8988T (cell line): ENCODE measurements around the gene KLLN.
"Not testable (repeated sequence)": the region's sequence is repeated elsewhere in the genome, so short reads cannot be mapped to it uniquely, and the experiment has no call there.

Experiments
- DNase-seq: peaks from one replicate; pipeline ENCODE4 v3.0.0; 2011

Gene KLLN

DNA sequence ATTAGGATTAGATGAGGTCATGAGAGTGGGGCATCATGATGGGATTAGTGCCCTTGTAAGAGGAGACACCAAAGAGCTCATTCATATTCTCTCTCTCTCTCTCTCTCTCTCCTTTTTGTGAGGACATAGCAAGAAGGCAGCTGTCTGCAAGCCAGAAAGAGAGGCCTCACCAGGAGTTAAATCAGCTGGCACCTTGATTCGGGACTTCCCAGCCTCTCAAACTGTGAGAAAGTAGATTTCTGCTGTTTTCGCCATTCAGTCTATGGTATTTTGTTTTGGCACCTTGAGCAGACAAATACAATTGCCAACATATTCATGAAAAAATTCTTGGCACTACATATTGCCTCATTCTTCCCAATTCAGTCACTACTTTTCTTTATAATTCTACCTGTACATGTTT is 24.7 kb downstream of the KLLN start:
- DNase-seq: no peak

DNA sequence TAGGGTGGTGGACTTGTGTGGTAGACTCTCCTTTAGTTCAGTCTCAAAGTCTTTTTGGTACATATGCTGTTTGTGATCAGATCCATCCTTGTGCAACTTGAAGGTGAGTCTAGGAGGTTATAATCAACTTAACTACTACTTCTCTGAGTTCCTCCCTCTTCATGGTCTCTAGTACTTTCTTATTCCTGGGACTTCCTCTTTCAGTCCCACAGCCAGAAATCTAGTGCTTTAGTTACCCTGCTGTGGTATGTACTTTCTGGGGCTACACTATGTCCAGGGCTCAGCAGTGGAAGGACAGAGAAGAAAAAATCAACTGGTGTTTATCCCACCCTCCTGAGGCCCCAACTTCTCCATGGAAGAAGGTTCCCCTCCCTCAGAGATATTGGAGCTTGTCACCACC is 25.9 kb downstream of the KLLN start:
- DNase-seq: no peak

DNA sequence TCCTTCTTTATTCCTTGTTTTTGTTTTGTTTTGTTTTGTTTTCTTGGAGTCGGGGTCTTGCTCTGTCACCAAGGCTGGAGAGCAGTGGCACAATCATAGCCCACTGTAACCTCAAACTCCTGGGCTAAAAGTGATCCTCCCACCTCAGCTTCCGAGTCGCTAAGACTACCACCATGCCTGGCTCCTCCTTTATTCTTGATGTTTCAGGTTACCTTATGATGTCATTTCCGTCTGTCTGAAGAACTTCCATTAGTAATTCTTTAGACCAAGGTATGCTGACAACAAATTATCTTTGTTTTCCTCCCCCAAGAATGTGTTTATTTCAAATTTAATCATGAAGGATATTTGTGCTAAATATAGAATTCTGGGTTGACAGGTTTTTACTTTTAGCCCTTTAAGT is 27.2 kb downstream of the KLLN start:
- DNase-seq: no peak

DNA sequence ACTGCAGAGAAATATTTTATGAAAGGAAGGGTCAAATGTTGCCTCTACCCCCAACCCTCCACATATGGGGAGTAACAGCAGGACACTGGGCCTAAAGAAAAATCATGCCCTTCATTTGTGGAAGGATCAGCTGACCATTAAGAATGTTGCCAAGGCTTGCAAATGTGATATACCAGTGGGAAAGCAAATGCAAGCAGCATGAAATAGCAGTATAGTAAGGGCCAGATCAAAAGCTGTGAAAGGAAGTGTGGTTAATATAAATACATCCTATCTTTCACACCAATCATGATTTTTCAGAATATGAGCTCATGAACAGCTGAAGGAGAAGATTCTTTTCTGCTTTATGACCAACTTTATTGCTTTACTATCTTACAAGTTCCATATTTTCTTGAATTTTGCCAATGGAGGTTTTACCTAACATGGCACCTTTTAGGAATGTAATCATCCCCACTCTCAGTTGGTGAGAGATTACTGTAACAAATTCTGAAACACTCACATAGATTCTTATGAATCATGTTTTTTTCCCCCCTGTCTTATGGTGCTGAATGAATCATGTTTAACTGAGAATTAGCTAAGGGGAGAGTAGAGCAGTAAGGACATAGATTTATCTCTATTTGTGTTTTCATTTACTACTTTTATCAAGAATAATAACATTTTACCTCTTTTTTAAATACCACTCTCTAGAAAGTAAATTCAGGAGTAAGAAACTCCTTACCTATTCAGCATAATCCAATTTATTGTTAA is 33.2 kb downstream of the KLLN start:
- DNase-seq: no peak

DNA sequence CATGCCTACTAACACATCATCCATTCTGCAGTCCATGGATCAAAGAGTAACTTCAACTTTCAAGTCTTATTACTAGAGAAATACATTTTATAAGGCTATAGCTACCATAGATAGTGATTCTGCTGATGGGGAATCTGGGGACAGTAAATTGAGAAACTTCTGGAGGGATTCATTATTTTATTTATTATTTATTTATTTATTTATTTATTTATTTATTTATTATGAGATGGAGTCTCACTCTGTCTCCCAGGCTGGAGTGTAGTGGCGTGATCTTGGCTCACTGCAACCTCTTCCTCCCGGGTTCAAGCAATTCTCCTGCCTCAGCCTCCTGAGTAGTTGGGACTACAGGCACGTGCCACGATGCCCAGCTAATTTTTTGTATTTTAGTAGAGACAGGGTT is 34.3 kb downstream of the KLLN start:
- DNase-seq: not testable (repeated sequence)

DNA sequence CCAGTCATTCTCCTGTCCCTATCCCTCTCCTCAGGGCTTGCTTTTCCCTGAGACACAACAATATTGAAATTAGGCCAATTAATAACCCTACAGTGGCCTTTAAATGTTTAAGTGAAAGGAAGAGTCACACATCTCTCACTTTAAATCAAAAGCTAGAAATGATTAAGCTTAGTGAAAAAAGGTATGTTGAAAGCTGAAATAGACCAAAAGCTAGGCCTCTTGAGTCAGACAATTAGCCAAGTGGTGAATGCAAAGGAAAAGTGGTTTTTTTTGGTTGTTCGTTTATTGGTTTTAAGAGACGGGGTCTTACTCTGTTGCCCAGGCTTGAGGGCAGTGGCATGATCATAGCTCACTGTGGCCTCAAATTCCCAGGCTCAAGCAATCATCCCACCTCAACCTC is 35.7 kb downstream of the KLLN start:
- no peak for DNase-seq

DNA sequence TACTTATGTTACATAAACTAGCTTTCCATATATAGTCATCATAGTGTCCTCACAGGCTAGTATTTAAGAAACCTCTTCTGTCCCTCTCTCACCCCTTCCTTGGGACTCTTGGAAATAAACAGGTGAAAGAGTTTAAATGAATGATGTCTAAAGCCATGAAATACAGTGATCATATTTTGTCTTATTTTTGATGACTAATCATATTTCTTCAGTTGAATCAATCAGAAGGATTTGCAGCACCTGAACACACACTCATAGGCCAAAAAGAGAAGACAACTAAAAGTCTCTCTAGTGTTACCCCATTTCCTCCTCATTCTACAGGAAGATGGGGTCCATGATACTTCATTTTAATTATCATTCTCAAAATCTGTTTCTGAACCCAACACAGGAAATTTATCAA is 36.7 kb downstream of the KLLN start:
- no peak for DNase-seq

DNA sequence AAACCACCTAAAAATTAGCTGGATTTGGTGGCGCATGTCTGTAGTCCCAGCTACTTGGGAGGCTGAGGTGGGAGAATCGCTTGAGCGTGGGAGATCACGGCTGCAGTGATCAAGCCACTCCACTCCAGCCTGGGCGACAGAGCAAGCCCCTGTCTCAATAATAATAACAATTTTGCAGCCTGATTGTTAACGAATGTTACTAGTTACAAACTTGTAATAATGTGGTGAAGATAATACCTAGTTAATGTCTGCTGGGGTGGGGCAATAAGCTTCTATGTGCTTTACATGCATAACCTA is 44.1 kb downstream of the KLLN start:
- no peak for DNase-seq

DNA sequence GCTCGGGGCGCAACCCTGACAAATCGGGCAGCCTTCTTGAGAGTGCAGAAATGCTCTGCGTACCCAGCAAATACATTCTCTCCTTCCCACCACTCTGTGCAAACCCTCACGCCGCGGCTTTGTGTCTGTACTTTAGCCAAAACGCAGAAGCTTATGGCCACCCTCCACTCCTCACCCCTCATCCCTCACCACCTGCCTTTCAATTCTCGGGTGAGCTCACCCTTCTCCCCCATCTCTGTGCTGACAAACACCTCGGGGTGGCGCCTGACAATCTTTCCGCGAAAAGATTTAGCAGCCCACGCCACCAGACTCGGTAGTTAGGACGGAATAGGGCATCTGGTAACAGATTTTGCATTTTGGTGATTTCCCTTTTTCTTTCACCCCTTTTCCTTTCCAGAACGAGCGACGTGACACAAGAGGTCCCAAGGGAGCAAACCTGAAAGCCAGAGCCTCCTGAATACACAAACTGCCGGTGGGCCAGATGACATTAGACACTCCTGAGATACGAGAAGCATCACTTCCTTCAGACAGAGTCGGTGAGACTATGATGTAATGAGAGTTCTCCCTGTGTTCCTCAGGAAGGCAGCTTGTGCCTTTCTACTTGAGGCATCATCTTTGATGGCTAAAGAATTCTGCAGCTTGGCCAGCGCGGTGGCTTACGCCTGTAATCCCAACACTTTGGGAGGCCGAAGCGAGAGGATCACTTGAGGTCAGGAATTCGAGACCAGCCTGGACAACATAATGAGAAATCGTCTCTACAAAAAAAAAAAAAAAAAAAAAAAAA is 44.6 kb downstream of the KLLN start:
- no peak for DNase-seq

DNA sequence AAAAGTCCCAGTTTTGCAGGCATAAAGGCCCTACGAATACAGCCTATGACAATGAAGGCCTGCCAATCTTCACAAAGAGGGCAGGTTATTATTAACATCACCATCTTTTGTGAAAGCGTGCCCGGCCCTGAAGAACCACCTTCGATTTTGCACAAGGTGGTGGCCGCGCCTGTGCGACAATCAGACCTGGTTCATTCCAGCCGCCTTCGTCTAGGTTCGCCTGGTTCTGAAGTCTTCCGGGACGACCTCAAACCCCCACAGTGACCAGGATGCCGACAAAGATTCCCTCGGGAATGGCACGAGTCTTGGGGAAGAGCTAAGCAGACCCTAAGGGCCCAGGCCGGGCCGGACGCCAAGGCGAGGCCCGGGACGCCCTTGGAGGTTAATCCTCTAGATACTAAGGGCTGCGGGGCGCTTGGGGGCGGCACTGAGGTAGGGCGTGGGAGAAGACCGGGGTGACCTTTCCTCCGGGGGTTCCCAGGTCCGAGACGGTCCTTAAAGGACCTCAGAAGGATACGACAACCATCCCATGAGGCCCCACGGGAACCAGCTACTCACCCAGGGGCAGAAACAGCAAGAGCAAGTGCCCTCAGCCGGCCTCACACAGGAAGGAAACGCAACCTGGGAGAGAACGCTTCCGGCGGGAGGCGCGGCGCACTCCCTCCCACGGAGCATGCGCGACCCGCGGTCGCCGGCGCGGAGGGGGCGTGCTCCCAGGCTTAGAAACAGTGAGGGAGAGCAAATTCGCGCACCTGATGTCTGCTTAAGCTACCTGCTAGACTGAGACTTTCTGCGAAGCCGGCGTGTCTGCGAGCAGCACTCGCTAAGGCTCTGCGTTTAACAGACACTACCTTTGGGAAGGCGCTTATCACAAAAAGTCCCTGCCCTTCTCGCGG is 45.5 kb downstream of the KLLN start, which contains the start of gene ATAD1:
Gene ATAD1 (minus strand): TSS at position 618 of the 896 bp plus-strand sequence. CDS start 3,627 bp downstream, outside the sequence.
- DNase-seq: peak; percentile 38

DNA sequence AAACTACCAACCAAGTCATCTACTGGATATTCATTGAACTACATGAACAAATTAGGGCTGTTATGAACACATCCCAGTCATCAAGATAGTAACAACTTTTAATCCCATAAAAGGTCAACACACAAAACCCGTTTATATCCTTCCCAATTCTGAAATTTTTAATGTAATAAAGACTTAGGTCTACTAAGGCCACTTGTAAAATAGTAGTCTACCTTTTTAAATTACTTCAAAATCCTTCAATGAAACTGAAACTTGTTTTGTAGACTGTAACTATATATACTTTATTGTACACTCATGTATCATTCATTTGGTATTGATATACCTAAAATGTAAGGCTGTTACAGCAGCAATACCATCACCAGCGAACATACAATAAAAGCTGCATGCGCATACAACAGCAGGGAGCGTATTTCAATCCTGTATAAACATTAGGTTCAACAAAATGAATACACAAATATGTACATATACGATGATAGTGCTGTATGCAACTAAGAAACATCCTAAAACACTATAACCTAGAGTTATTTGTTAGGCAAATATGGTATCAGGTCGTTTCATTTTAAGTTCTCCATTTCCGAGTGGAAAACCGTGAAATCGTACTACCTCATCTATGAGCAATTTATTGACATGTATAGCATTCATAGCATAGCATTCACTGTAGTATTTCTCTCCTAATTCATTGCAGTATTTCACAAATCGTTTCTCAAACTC is 46.3 kb downstream of the KLLN start:
- no peak for DNase-seq

DNA sequence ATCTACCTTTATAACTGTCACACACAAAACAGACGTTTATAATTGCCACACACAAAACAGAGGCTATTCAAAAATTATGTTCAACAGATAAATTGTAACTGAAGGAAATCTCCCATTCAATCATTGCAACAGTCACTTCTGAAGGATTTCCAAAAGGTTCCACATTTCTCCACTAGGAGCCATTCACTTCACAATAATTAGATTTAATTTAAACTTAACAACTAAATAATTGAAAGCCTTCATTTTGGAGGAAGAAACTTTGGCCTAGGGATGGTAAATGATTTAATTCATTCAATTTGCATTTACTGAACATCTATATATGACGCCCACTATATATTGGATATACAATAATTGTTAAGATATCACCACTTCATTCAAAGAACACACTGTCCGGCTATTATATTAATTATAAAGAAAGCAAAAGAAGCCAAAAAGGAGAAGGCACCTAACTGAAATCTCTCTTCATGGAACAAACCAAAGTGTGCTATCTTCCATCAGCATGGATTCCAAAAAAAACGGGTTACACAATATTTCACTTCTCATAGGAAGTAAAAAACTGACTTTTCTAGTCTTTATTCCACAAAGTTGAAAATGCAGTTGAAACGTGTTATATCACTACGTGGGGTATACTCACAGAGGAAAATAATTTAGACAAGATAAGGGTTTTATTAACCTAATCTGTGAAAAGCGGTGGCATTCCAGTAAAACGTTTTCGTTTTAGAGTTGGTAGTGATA is 47.0 kb downstream of the KLLN start:
- no peak for DNase-seq
